HUES48 (cell line): ENCODE results near the gene MCRS1.

Source experiments
- H3K27ac ChIP-seq: one replicate; pipeline ENCODE4 v1.7.0; 2013; ENCODE audit warnings: low read depth, low read length, inconsistent platforms
- H3K27me3 ChIP-seq: 2 replicates; pipeline ENCODE4 v1.6.1; 2013; ENCODE audit warnings: mild to moderate bottlenecking, low read length; ENCODE audit not compliant: control insufficient read depth, insufficient read depth
- H3K36me3 ChIP-seq: 2 replicates; pipeline ENCODE4 v1.6.1; 2013; ENCODE audit warnings: low read length; ENCODE audit not compliant: control insufficient read depth, insufficient read depth
- H3K4me1 ChIP-seq: 2 replicates; pipeline ENCODE4 v1.6.1; 2013; ENCODE audit warnings: mild to moderate bottlenecking, low read length; ENCODE audit not compliant: control insufficient read depth, insufficient read depth
- H3K4me3 ChIP-seq: 2 replicates; pipeline ENCODE4 v1.5.1; 2013; ENCODE audit warnings: mild to moderate bottlenecking, low read depth, low read length
- H3K9ac ChIP-seq: 2 replicates; pipeline ENCODE4 v1.6.1; 2013; ENCODE audit warnings: mild to moderate bottlenecking, low read depth, low read length, moderate library complexity
- H3K9me3 ChIP-seq: 2 replicates; pipeline ENCODE4 v1.6.1; 2013; ENCODE audit warnings: low read length; ENCODE audit not compliant: control insufficient read depth, insufficient read depth

Gene MCRS1

GRCh38 chr12:49562831-49563230 is 5.1 kb downstream of the MCRS1 start:
- Histone ChIP-seq H3K27ac (no peak overlapping the region), H3K4me3 (no peak overlapping the region), H3K36me3 (peaks cover 79% of the 10 kb centered on the region), H3K9me3 (no peaks in the 10 kb centered on the region), H3K4me1 (no peaks in the 10 kb centered on the region; the same call in 1 of the 2 replicates), H3K27me3 (no peaks in the 10 kb centered on the region), H3K9ac (no peak overlapping the region)

GRCh38 chr12:49562233-49562632 is 5.7 kb downstream of the MCRS1 start:
- H3K36me3 ChIP-seq: peaks cover 84% of the 10 kb centered on the region
- H3K9me3 ChIP-seq: no peaks in the 10 kb centered on the region
- H3K9ac ChIP-seq: no peak overlapping the region
- no peak overlapping the region for H3K4me3 ChIP-seq
- H3K4me1 ChIP-seq: no peaks in the 10 kb centered on the region; the same call in 1 of the 2 replicates
- no peaks in the 10 kb centered on the region for H3K27me3 ChIP-seq
- no peak overlapping the region for H3K27ac ChIP-seq

GRCh38 chr12:49560695-49561094 is 7.2 kb downstream of the MCRS1 start:
- H3K27me3 ChIP-seq: no peaks in the 10 kb centered on the region
- H3K36me3 ChIP-seq: peaks cover 93% of the 10 kb centered on the region
- no peak overlapping the region for H3K4me3 ChIP-seq
- H3K27ac ChIP-seq: no peak overlapping the region
- no peak overlapping the region for H3K9ac ChIP-seq
- H3K4me1 ChIP-seq: no peaks in the 10 kb centered on the region
- H3K9me3 ChIP-seq: no peaks in the 10 kb centered on the region

GRCh38 chr12:49559011-49559675 is 8.8 kb downstream of the MCRS1 start:
- H3K27me3 ChIP-seq: no peaks in the 10 kb centered on the region
- H3K4me3 ChIP-seq: no peak overlapping the region
- peaks cover 77% of the 10 kb centered on the region for H3K36me3 ChIP-seq
- H3K9ac ChIP-seq: no peak overlapping the region
- no peaks in the 10 kb centered on the region for H3K4me1 ChIP-seq
- no peak overlapping the region for H3K27ac ChIP-seq
- no peaks in the 10 kb centered on the region for H3K9me3 ChIP-seq

- Histone ChIP-seq H3K9ac (no peak overlapping the region), H3K4me1 (no peaks in the 10 kb centered on the region), H3K4me3 (no peak overlapping the region), H3K27me3 (no peaks in the 10 kb centered on the region), H3K36me3 (peaks cover 71% of the 10 kb centered on the region), H3K9me3 (no peaks in the 10 kb centered on the region), H3K27ac (no peak overlapping the region)
These were observed 9.4 kb downstream of the MCRS1 start for GRCh38 chr12:49558526-49558925.

- Histone ChIP-seq H3K36me3 (peaks cover 65% of the 10 kb centered on the region), H3K27me3 (0 out of 2 replicates have a peak, but pooled peaks cover under 1% of the 10 kb centered on the region), H3K9me3 (no peaks in the 10 kb centered on the region), H3K4me1 (no peaks in the 10 kb centered on the region), H3K27ac (no peak overlapping the region), H3K9ac (no peak overlapping the region), H3K4me3 (no peak overlapping the region)
These were observed 10.1 kb downstream of the MCRS1 start for GRCh38 chr12:49557917-49558215.

GRCh38 chr12:49557187-49557916 is 10.6 kb downstream of the MCRS1 start:
- no peak overlapping the region for H3K4me3 ChIP-seq
- no peaks in the 10 kb centered on the region for H3K9me3 ChIP-seq
- no peak overlapping the region for H3K9ac ChIP-seq
- H3K36me3 ChIP-seq: peaks cover 60% of the 10 kb centered on the region
- H3K27ac ChIP-seq: no peak overlapping the region
- H3K4me1 ChIP-seq: no peaks in the 10 kb centered on the region
- peaks cover 5% of the 10 kb centered on the region; the same call in 1 of the 2 replicates for H3K27me3 ChIP-seq

- Histone ChIP-seq H3K36me3 (peaks cover 52% of the 10 kb centered on the region), H3K27ac (no peak overlapping the region), H3K9me3 (no peaks in the 10 kb centered on the region), H3K27me3 (peaks cover 9% of the 10 kb centered on the region; the same call in 1 of the 2 replicates), H3K4me1 (no peaks in the 10 kb centered on the region), H3K4me3 (no peak overlapping the region), H3K9ac (no peak overlapping the region)
These were observed 11.4 kb downstream of the MCRS1 start for GRCh38 chr12:49556391-49557186.

GRCh38 chr12:49555631-49556390 is 12.1 kb downstream of the MCRS1 start:
- no peak overlapping the region for H3K9ac ChIP-seq
- H3K4me3 ChIP-seq: no peak overlapping the region
- H3K27me3 ChIP-seq: peaks cover 12% of the 10 kb centered on the region
- peaks cover 45% of the 10 kb centered on the region for H3K36me3 ChIP-seq
- H3K9me3 ChIP-seq: no peaks in the 10 kb centered on the region
- H3K27ac ChIP-seq: no peak overlapping the region
- H3K4me1 ChIP-seq: no peaks in the 10 kb centered on the region

- H3K9ac ChIP-seq: no peak overlapping the region
- no peak overlapping the region for H3K27ac ChIP-seq
- no peak overlapping the region for H3K4me3 ChIP-seq
- peaks cover 29% of the 10 kb centered on the region for H3K36me3 ChIP-seq
- no peaks in the 10 kb centered on the region for H3K9me3 ChIP-seq
- peaks cover 28% of the 10 kb centered on the region for H3K27me3 ChIP-seq
- H3K4me1 ChIP-seq: peaks cover 3% of the 10 kb centered on the region; the same call in 1 of the 2 replicates
These were observed 13.7 kb downstream of the MCRS1 start for GRCh38 chr12:49554266-49554665.
